Activated CD4-positive, alpha-beta T cell treated with anti-CD3 and anti-CD28 coated beads for 36 hours (primary cell): ENCODE data around the gene WDR5. TPM values are rescaled to one million over a fixed set of nuclear protein-coding genes. Genes with fewer than 3 reads are reported as not detected.

Experiments used
- ATAC-seq: fragments of 200-7000 bp; cut with Tn5 transposase; one replicate; pipeline ENCODE4 v1.10.0; 2021; ENCODE audit warnings: mild to moderate bottlenecking, moderate library complexity
- CTCF ChIA-PET: fragments of 350-600 bp; sonication (Branson Sonifier 250); formaldehyde crosslinking; loops from one replicate; lab custom pipeline; 2021; ENCODE audit warnings: antibody characterized with exemption; lab: Charles Lee
- POLR2A ChIA-PET: fragments of 350-600 bp; sonication (Branson Sonifier 250); formaldehyde crosslinking; loops from one replicate; lab custom pipeline; 2021; ENCODE audit warnings: antibody characterized with exemption, inconsistent platforms; lab: Charles Lee
- DNase-seq: peaks from one replicate; pipeline ENCODE4 v3.0.0-alpha.2; 2020
- H3K27ac Mint-ChIP-seq: one replicate; pipeline ENCODE4 v1.8.0; 2021; ENCODE audit warnings: mixed read lengths
- H3K27me3 Mint-ChIP-seq: one replicate; pipeline ENCODE4 v1.8.0; 2021; ENCODE audit warnings: mixed read lengths
- H3K36me3 Mint-ChIP-seq: one replicate; pipeline ENCODE4 v1.8.0; 2021; ENCODE audit warnings: low read depth, mixed read lengths
- H3K4me1 Mint-ChIP-seq: one replicate; pipeline ENCODE4 v1.8.0; 2021; ENCODE audit warnings: mixed read lengths
- H3K4me3 Mint-ChIP-seq: one replicate; pipeline ENCODE4 v1.8.0; 2021; ENCODE audit warnings: mild to moderate bottlenecking, moderate library complexity, mixed read lengths
- H3K9me3 Mint-ChIP-seq: one replicate; pipeline ENCODE4 v1.8.0; 2021; ENCODE audit warnings: low read depth, mixed read lengths
- intact Hi-C, 2 experiments: fragments of 100-400 bp; cut with DNase I in 1 of 2; cut with micrococcal nuclease in 1 of 2; formaldehyde crosslinking; loops; one replicate each; pipeline versions ENCODE4 v1.14.2 to v1.15.1; 2022 to 2024; cut with DNase I, micrococcal nuclease
- total RNA-seq, 2 experiments: library from RNA; stranded (reverse); gene quantifications; one replicate each; pipeline ENCODE4 v1.2.3, GENCODE V29; 2021

Gene WDR5
- total RNA-seq, 2 experiments from 2014 or later: 51.4 to 59.2 TPM

- intact Hi-C loops: loop anchor here (1.0 to 10.0 kb wide), 3 partner anchors 72 to 685 kb away; no protein-coding TSS in a partner anchor
- ChIA-PET CTCF (interaction anchor here (0.7 to 4.8 kb wide), 4 partner anchors 25 to 323 kb away, joined by 3 to 26 read pairs (median 4); no protein-coding TSS in a partner anchor), POLR2A (no interaction called here)
- Mint-ChIP-seq H3K4me3 (no peak overlapping the region), H3K9me3 (peaks cover 2% of the 10 kb centered on the region), H3K4me1 (no peaks in the 10 kb centered on the region), H3K27ac (no peak overlapping the region), H3K36me3 (peaks cover 6% of the 10 kb centered on the region), H3K27me3 (no peaks in the 10 kb centered on the region)
- DNase-seq: no peak
- no peak for ATAC-seq
These were observed 34.0 kb downstream of the WDR5 start for GRCh38 chr9:134169724-134170401.

GRCh38 chr9:134170532-134171315, 34.8 kb downstream of the WDR5 start:
- POLR2A ChIA-PET: no interaction called here
- no peak for DNase-seq
- intact Hi-C loops: loop anchor here (1.0 to 10.0 kb wide), 3 partner anchors 72 to 684 kb away; no protein-coding TSS in a partner anchor
- ATAC-seq: no peak
- H3K36me3 Mint-ChIP-seq: peaks cover 4% of the 10 kb centered on the region
- peaks cover 2% of the 10 kb centered on the region for H3K9me3 Mint-ChIP-seq
- no peaks in the 10 kb centered on the region for H3K4me1 Mint-ChIP-seq
- H3K27me3 Mint-ChIP-seq: no peaks in the 10 kb centered on the region
- no peak overlapping the region for H3K4me3 Mint-ChIP-seq
- no peak overlapping the region for H3K27ac Mint-ChIP-seq
- CTCF ChIA-PET: interaction anchor here (0.8 to 4.8 kb wide), 13 partner anchors 9 to 279 kb away, joined by 3 to 26 read pairs (median 3); no protein-coding TSS in a partner anchor

GRCh38 chr9:134171316-134172197, 35.7 kb downstream of the WDR5 start:
- no peak overlapping the region for H3K4me3 Mint-ChIP-seq
- ATAC-seq: no peak
- H3K4me1 Mint-ChIP-seq: no peaks in the 10 kb centered on the region
- H3K9me3 Mint-ChIP-seq: peaks cover 2% of the 10 kb centered on the region
- H3K36me3 Mint-ChIP-seq: no peaks in the 10 kb centered on the region
- H3K27ac Mint-ChIP-seq: no peak overlapping the region
- POLR2A ChIA-PET: no interaction called here
- H3K27me3 Mint-ChIP-seq: no peaks in the 10 kb centered on the region
- intact Hi-C loops: loop anchor here in 1 of 2 experiments (5.0 to 10.0 kb wide), 2 partner anchors 71 to 683 kb away; no protein-coding TSS in a partner anchor
- CTCF ChIA-PET: interaction anchor here (0.6 to 4.8 kb wide), 15 partner anchors 9 to 1301 kb away, joined by 3 to 26 read pairs (median 3); no protein-coding TSS in a partner anchor
- no peak for DNase-seq

- no peaks in the 10 kb centered on the region for H3K27me3 Mint-ChIP-seq
- CTCF ChIA-PET: interaction anchor here (1.0 to 1.4 kb wide), 2 partner anchors 14 to 138 kb away, joined by 3 to 4 read pairs; no protein-coding TSS in a partner anchor
- no peaks in the 10 kb centered on the region for H3K4me1 Mint-ChIP-seq
- DNase-seq (no peak), ATAC-seq (no peak)
- POLR2A ChIA-PET: no interaction called here
- H3K9me3 Mint-ChIP-seq: peaks cover 2% of the 10 kb centered on the region
- no peaks in the 10 kb centered on the region for H3K36me3 Mint-ChIP-seq
- H3K27ac Mint-ChIP-seq: no peak overlapping the region
- H3K4me3 Mint-ChIP-seq: no peak overlapping the region
- intact Hi-C loops: loop anchor here in 1 of 2 experiments (5.0 to 10.0 kb wide), 2 partner anchors 70 to 682 kb away; no protein-coding TSS in a partner anchor
These were observed 36.6 kb downstream of the WDR5 start for GRCh38 chr9:134172198-134173126.

- ChIA-PET POLR2A (no interaction called here), CTCF (interaction anchor here (0.7 kb wide), 2 partner anchors 269 to 276 kb away, joined by 3 to 5 read pairs; no protein-coding TSS in a partner anchor)
- H3K4me1 Mint-ChIP-seq: no peaks in the 10 kb centered on the region
- ATAC-seq (no peak), DNase-seq (no peak)
- intact Hi-C loops: loop anchor here in 1 of 2 experiments (5.0 to 10.0 kb wide), 2 partner anchors 69 to 681 kb away; no protein-coding TSS in a partner anchor
- H3K27me3 Mint-ChIP-seq: no peaks in the 10 kb centered on the region
- peaks cover 2% of the 10 kb centered on the region for H3K9me3 Mint-ChIP-seq
- no peak overlapping the region for H3K4me3 Mint-ChIP-seq
- no peak overlapping the region for H3K27ac Mint-ChIP-seq
- H3K36me3 Mint-ChIP-seq: no peaks in the 10 kb centered on the region
These were observed 37.5 kb downstream of the WDR5 start for GRCh38 chr9:134173127-134174072.

GRCh38 chr9:134174073-134174449, 38.2 kb downstream of the WDR5 start:
- Mint-ChIP-seq H3K36me3 (no peaks in the 10 kb centered on the region), H3K27ac (no peak overlapping the region), H3K4me3 (no peak overlapping the region), H3K4me1 (no peaks in the 10 kb centered on the region), H3K9me3 (no peaks in the 10 kb centered on the region), H3K27me3 (no peaks in the 10 kb centered on the region)
- ChIA-PET POLR2A (no interaction called here), CTCF (interaction anchor here (0.7 kb wide), 2 partner anchors 269 to 276 kb away, joined by 3 to 5 read pairs; no protein-coding TSS in a partner anchor)
- DNase-seq (no peak), ATAC-seq (no peak)
- intact Hi-C loops: loop anchor here in 1 of 2 experiments (5.0 to 10.0 kb wide), 2 partner anchors 68 to 681 kb away; no protein-coding TSS in a partner anchor

- no peaks in the 10 kb centered on the region for H3K36me3 Mint-ChIP-seq
- H3K4me1 Mint-ChIP-seq: no peaks in the 10 kb centered on the region
- H3K9me3 Mint-ChIP-seq: no peaks in the 10 kb centered on the region
- CTCF ChIA-PET: interaction anchor here (0.7 kb wide), 3 partner anchors 268 to 275 kb away, joined by 3 to 5 read pairs (median 3); no protein-coding TSS in a partner anchor
- H3K4me3 Mint-ChIP-seq: no peak overlapping the region
- no peak overlapping the region for H3K27ac Mint-ChIP-seq
- H3K27me3 Mint-ChIP-seq: no peaks in the 10 kb centered on the region
- POLR2A ChIA-PET: no interaction called here
- no peak for DNase-seq
- no peak for ATAC-seq
- intact Hi-C loops: loop anchor here in 1 of 2 experiments (5.0 to 10.0 kb wide), 2 partner anchors 68 to 680 kb away; no protein-coding TSS in a partner anchor
These were observed 38.8 kb downstream of the WDR5 start for GRCh38 chr9:134174526-134175290.

- ChIA-PET CTCF (interaction anchor here (0.7 kb wide), 1 partner anchor 267 kb away, joined by 3 read pairs; no protein-coding TSS in a partner anchor), POLR2A (no interaction called here)
- Mint-ChIP-seq H3K4me3 (no peak overlapping the region), H3K27me3 (no peaks in the 10 kb centered on the region), H3K4me1 (no peaks in the 10 kb centered on the region), H3K9me3 (no peaks in the 10 kb centered on the region), H3K27ac (no peak overlapping the region), H3K36me3 (no peaks in the 10 kb centered on the region)
- ATAC-seq (no peak), DNase-seq (no peak)
- intact Hi-C loops: loop anchor here in 1 of 2 experiments (10.0 kb wide), 1 partner anchor 679 kb away; no protein-coding TSS in a partner anchor
These were observed 39.5 kb downstream of the WDR5 start for GRCh38 chr9:134175291-134175807.
